WTC11 (cell line): Measurements from ENCODE around the gene ETS1. TPM values are rescaled to one million over a fixed set of nuclear protein-coding genes. Genes with fewer than 3 reads are reported as not detected.
A peak's percentile ranks its signal among the peaks of the same experiment; 100 is the strongest.

ENCODE experiments used
- ATAC-seq: fragments of 200-7000 bp; cut with Tn5 transposase; 2 replicates; pipeline ENCODE4 v1.10.0; 2021; ENCODE audit warnings: mild to moderate bottlenecking, moderate library complexity
- CTCF ChIA-PET: fragments of 300-600 bp; sonication (Branson Sonifier 250); formaldehyde crosslinking; loops from one replicate; lab custom pipeline; 2021; ENCODE audit warnings: antibody characterized with exemption; lab: Charles Lee
- POLR2A ChIA-PET: fragments of 350-600 bp; sonication (Branson Sonifier 250); formaldehyde crosslinking; loops from one replicate; lab custom pipeline; 2021; ENCODE audit warnings: antibody characterized with exemption; lab: Charles Lee
- DNase-seq: peaks from one replicate; pipeline ENCODE4 v3.0.0; 2021; ENCODE audit warnings: low spot score
- H3K27ac Mint-ChIP-seq: 2 replicates; pipeline ENCODE4 v1.8.0; 2021; ENCODE audit warnings: mixed read lengths
- H3K27me3 Mint-ChIP-seq: 2 replicates; pipeline ENCODE4 v1.8.0; 2021; ENCODE audit warnings: low read depth, mild to moderate bottlenecking, moderate library complexity, mixed read lengths
- H3K36me3 Mint-ChIP-seq: 2 replicates; pipeline ENCODE4 v1.8.0; 2021; ENCODE audit warnings: mixed read lengths
- H3K4me1 Mint-ChIP-seq: 2 replicates; pipeline ENCODE4 v1.8.0; 2022; ENCODE audit warnings: mixed read lengths
- H3K4me3 Mint-ChIP-seq: 2 replicates; pipeline ENCODE4 v1.8.0; 2021; ENCODE audit warnings: mild to moderate bottlenecking, moderate library complexity, mixed read lengths
- H3K9me3 Mint-ChIP-seq: 2 replicates; pipeline ENCODE4 v1.8.0; 2021; ENCODE audit warnings: mixed read lengths
- EMX1 ChIP-seq: fragments of 250-450 bp; sonication (Bioruptor Pico); IDR thresholded peaks from 2 replicates; pipeline ENCODE4 v1.8.0; 2021; ENCODE audit warnings: mild to moderate bottlenecking
- ETV6 ChIP-seq: sonication (generic); formaldehyde crosslinking; IDR thresholded peaks from 2 replicates; pipeline ENCODE4 v1.8.1; 2022; ENCODE audit warnings: mild to moderate bottlenecking, missing genetic modification reagents
- FOXP4 ChIP-seq: sonication (generic); formaldehyde crosslinking; IDR thresholded peaks from 2 replicates; pipeline ENCODE4 v1.8.0; 2022; ENCODE audit warnings: mild to moderate bottlenecking, missing genetic modification reagents
- HMGA2 ChIP-seq: fragments of 250-450 bp; sonication (Bioruptor Pico); IDR thresholded peaks from 2 replicates; pipeline ENCODE4 v1.4.0; 2021; ENCODE audit warnings: mild to moderate bottlenecking, moderate library complexity
- NFATC4 ChIP-seq: fragments of 250-450 bp; sonication (Bioruptor Pico); IDR thresholded peaks from 2 replicates; pipeline ENCODE4 v1.9.0; 2021; ENCODE audit warnings: mild to moderate bottlenecking
- NFYB ChIP-seq: sonication (generic); formaldehyde crosslinking; conservative IDR thresholded peaks from 2 replicates; pipeline ENCODE4 v1.8.0; 2022; ENCODE audit warnings: low read depth, missing genetic modification reagents
- NR3C1 ChIP-seq: sonication (generic); formaldehyde crosslinking; conservative IDR thresholded peaks from 2 replicates; pipeline ENCODE4 v1.8.1; 2023; ENCODE audit warnings: low read depth, mild to moderate bottlenecking, missing genetic modification reagents
- PRRX2 ChIP-seq: fragments of 250-450 bp; sonication (Bioruptor Pico); IDR thresholded peaks from 2 replicates; pipeline ENCODE4 v1.8.0; 2021; ENCODE audit warnings: mild to moderate bottlenecking
- TEAD4 ChIP-seq: sonication (generic); formaldehyde crosslinking; IDR thresholded peaks from 2 replicates; pipeline ENCODE4 v1.8.0; 2022; ENCODE audit warnings: mild to moderate bottlenecking, missing genetic modification reagents
- USF1 ChIP-seq: sonication (generic); formaldehyde crosslinking; IDR thresholded peaks from 2 replicates; pipeline ENCODE4 v1.8.0; 2022; ENCODE audit warnings: mild to moderate bottlenecking, missing genetic modification reagents
- ZNF317 ChIP-seq: sonication (generic); formaldehyde crosslinking; IDR thresholded peaks from 2 replicates; pipeline ENCODE4 v1.8.1; 2023; ENCODE audit warnings: low read depth, mild to moderate bottlenecking, moderate library complexity, missing genetic modification reagents, borderline replicate concordance
- total RNA-seq: library from RNA; stranded (reverse); gene quantifications from 3 replicates; pipeline ENCODE4 v1.2.3, GENCODE V29; 2021
- TF ChIP-seq, protein P1 (sequence below): fragments of 250-450 bp; sonication (Bioruptor Pico); IDR thresholded peaks from 2 replicates; pipeline ENCODE4 v1.9.0; 2021; ENCODE audit warnings: mild to moderate bottlenecking, borderline replicate concordance
- TF ChIP-seq, protein P2 (sequence below): sonication (generic); formaldehyde crosslinking; IDR thresholded peaks from 2 replicates; pipeline ENCODE4 v1.8.1; 2023; ENCODE audit warnings: mild to moderate bottlenecking, missing genetic modification reagents
- TF ChIP-seq, protein P3 (sequence below): fragments of 250-450 bp; sonication (Bioruptor Pico); IDR thresholded peaks from 2 replicates; pipeline ENCODE4 v1.9.0; 2021; ENCODE audit warnings: moderate library complexity, mild to moderate bottlenecking, inconsistent platforms, borderline replicate concordance
- TF ChIP-seq, protein P4 (sequence below): sonication (generic); formaldehyde crosslinking; IDR thresholded peaks from 2 replicates; pipeline ENCODE4 v1.8.1; 2023; ENCODE audit warnings: mild to moderate bottlenecking, missing genetic modification reagents, moderate library complexity
- TF ChIP-seq, protein P5 (sequence below): sonication (generic); formaldehyde crosslinking; conservative IDR thresholded peaks from 2 replicates; pipeline ENCODE4 v1.8.1; 2023; ENCODE audit warnings: mild to moderate bottlenecking, low read depth, missing genetic modification reagents, moderate library complexity

The ETS1 gene
- total RNA-seq, 1 experiment from 2014 or later, result 33.1 TPM

DNA sequence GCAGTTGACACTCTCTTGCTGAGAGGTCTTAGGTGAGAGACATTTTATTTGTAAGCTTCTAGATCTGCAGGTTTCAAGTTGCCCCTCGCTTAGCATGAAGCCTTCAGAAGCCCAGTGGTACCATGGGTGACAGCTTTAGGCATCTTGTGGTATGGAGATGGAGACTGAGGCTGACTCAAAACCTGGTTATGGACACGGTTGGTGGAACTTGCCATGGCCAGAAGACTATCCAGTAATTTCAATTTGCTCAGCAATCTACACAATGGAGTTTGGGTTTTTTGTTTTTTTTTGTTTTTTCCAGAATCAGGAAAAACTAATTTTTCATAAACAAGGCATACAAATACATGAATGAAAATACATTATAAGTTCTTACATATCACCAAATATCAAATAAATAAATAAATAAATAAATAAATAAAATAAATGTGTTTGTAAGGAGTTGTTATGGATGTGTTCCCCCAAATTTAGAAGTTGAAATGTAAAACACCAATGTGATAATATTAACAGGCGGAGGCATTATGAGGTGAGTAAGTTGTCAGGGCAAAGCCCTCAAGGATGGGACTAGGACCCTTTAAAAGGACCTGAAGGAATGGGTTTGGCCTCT is 22.6 kb downstream of the ETS1 start:
- DNase-seq (no peak), ATAC-seq (no peak)
- TF ChIP-seq HMGA2 (CRISPR knock-in tag) (no peak), ETV6 (CRISPR knock-in tag) (no peak), NR3C1 (CRISPR knock-in tag) (no peak), TEAD4 (CRISPR knock-in tag) (no peak), EMX1 (no peak), PRRX2 (CRISPR knock-in tag) (no peak), NFATC4 (CRISPR knock-in tag) (no peak)
- TF ChIP-seq, protein P1, sequence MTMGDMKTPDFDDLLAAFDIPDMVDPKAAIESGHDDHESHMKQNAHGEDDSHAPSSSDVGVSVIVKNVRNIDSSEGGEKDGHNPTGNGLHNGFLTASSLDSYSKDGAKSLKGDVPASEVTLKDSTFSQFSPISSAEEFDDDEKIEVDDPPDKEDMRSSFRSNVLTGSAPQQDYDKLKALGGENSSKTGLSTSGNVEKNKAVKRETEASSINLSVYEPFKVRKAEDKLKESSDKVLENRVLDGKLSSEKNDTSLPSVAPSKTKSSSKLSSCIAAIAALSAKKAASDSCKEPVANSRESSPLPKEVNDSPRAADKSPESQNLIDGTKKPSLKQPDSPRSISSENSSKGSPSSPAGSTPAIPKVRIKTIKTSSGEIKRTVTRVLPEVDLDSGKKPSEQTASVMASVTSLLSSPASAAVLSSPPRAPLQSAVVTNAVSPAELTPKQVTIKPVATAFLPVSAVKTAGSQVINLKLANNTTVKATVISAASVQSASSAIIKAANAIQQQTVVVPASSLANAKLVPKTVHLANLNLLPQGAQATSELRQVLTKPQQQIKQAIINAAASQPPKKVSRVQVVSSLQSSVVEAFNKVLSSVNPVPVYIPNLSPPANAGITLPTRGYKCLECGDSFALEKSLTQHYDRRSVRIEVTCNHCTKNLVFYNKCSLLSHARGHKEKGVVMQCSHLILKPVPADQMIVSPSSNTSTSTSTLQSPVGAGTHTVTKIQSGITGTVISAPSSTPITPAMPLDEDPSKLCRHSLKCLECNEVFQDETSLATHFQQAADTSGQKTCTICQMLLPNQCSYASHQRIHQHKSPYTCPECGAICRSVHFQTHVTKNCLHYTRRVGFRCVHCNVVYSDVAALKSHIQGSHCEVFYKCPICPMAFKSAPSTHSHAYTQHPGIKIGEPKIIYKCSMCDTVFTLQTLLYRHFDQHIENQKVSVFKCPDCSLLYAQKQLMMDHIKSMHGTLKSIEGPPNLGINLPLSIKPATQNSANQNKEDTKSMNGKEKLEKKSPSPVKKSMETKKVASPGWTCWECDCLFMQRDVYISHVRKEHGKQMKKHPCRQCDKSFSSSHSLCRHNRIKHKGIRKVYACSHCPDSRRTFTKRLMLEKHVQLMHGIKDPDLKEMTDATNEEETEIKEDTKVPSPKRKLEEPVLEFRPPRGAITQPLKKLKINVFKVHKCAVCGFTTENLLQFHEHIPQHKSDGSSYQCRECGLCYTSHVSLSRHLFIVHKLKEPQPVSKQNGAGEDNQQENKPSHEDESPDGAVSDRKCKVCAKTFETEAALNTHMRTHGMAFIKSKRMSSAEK (CRISPR knock-in tag), result no peak
- TF ChIP-seq, protein P2, sequence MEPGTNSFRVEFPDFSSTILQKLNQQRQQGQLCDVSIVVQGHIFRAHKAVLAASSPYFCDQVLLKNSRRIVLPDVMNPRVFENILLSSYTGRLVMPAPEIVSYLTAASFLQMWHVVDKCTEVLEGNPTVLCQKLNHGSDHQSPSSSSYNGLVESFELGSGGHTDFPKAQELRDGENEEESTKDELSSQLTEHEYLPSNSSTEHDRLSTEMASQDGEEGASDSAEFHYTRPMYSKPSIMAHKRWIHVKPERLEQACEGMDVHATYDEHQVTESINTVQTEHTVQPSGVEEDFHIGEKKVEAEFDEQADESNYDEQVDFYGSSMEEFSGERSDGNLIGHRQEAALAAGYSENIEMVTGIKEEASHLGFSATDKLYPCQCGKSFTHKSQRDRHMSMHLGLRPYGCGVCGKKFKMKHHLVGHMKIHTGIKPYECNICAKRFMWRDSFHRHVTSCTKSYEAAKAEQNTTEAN (CRISPR knock-in tag), result no peak
- no peak overlapping the region for H3K4me3 Mint-ChIP-seq
- peaks cover 44% of the 10 kb centered on the region for H3K4me1 Mint-ChIP-seq
- H3K27me3 Mint-ChIP-seq, result no peaks in the 10 kb centered on the region; the same call in 1 of the 2 replicates
- no peak overlapping the region for H3K27ac Mint-ChIP-seq
- CTCF ChIA-PET, result no interaction called here
- H3K9me3 Mint-ChIP-seq, result no peaks in the 10 kb centered on the region
- peaks cover 23% of the 10 kb centered on the region for H3K36me3 Mint-ChIP-seq
- POLR2A ChIA-PET, result no interaction called here

GRCh38 chr11:128563942-128564641 is 23.3 kb downstream of the ETS1 start:
- no peaks in the 10 kb centered on the region for H3K9me3 Mint-ChIP-seq
- H3K36me3 Mint-ChIP-seq, result peaks cover 24% of the 10 kb centered on the region
- no peak overlapping the region for H3K4me3 Mint-ChIP-seq
- peak overlapping the region; percentile 11; the same call in 1 of the 2 replicates for H3K27ac Mint-ChIP-seq
- DNase-seq (no peak), ATAC-seq (no peak; the same call in 1 of the 2 replicates)
- TF ChIP-seq NFYB (CRISPR knock-in tag), result no peak
- H3K4me1 Mint-ChIP-seq, result peaks cover 38% of the 10 kb centered on the region
- ChIA-PET POLR2A (no interaction called here), CTCF (interaction anchor here (0.8 kb wide), 1 partner anchor 9 kb away, joined by 3 read pairs; no protein-coding TSS in a partner anchor)
- H3K27me3 Mint-ChIP-seq, result no peaks in the 10 kb centered on the region; the same call in 1 of the 2 replicates

- ChIA-PET CTCF (interaction anchor here (0.8 kb wide), 1 partner anchor 10 kb away, joined by 3 read pairs; no protein-coding TSS in a partner anchor), POLR2A (no interaction called here)
- ATAC-seq, result no peak
- no peaks in the 10 kb centered on the region; the same call in 1 of the 2 replicates for H3K27me3 Mint-ChIP-seq
- DNase-seq, result no peak
- H3K36me3 Mint-ChIP-seq, result peaks cover 28% of the 10 kb centered on the region
- peak overlapping the region; percentile 53; the same call in 1 of the 2 replicates for H3K27ac Mint-ChIP-seq
- H3K9me3 Mint-ChIP-seq, result no peaks in the 10 kb centered on the region
- no peak overlapping the region for H3K4me3 Mint-ChIP-seq
- H3K4me1 Mint-ChIP-seq, result peaks cover 31% of the 10 kb centered on the region
- TF ChIP-seq, protein P3, sequence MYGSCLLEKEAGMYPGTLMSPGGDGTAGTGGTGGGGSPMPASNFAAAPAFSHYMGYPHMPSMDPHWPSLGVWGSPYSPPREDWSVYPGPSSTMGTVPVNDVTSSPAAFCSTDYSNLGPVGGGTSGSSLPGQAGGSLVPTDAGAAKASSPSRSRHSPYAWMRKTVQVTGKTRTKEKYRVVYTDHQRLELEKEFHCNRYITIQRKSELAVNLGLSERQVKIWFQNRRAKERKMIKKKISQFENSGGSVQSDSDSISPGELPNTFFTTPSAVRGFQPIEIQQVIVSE (CRISPR knock-in tag), result no peak
- TF ChIP-seq, protein P4, sequence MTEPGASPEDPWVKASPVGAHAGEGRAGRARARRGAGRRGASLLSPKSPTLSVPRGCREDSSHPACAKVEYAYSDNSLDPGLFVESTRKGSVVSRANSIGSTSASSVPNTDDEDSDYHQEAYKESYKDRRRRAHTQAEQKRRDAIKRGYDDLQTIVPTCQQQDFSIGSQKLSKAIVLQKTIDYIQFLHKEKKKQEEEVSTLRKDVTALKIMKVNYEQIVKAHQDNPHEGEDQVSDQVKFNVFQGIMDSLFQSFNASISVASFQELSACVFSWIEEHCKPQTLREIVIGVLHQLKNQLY (CRISPR knock-in tag), result no peak
- no peak for TF ChIP-seq ZNF317 (CRISPR knock-in tag)
- TF ChIP-seq USF1, result no peak
- no peak for TF ChIP-seq FOXP4 (CRISPR knock-in tag)
- TF ChIP-seq, protein P5, sequence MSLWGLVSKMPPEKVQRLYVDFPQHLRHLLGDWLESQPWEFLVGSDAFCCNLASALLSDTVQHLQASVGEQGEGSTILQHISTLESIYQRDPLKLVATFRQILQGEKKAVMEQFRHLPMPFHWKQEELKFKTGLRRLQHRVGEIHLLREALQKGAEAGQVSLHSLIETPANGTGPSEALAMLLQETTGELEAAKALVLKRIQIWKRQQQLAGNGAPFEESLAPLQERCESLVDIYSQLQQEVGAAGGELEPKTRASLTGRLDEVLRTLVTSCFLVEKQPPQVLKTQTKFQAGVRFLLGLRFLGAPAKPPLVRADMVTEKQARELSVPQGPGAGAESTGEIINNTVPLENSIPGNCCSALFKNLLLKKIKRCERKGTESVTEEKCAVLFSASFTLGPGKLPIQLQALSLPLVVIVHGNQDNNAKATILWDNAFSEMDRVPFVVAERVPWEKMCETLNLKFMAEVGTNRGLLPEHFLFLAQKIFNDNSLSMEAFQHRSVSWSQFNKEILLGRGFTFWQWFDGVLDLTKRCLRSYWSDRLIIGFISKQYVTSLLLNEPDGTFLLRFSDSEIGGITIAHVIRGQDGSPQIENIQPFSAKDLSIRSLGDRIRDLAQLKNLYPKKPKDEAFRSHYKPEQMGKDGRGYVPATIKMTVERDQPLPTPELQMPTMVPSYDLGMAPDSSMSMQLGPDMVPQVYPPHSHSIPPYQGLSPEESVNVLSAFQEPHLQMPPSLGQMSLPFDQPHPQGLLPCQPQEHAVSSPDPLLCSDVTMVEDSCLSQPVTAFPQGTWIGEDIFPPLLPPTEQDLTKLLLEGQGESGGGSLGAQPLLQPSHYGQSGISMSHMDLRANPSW (CRISPR knock-in tag), result no peak
Observed at GRCh38 chr11:128563308-128563707, 24.1 kb downstream of the ETS1 start.
